Neural cell (in vitro differentiated cells): ENCODE results near the gene PDCD1. TPM values are rescaled to one million over a fixed set of nuclear protein-coding genes. Genes with fewer than 3 reads are reported as not detected.

Experiments
- H2AFZ ChIP-seq: fragments of 200-600, 300-800 bp; sonication (generic), shearing (Covaris generic); 2 replicates; pipeline ENCODE4 v1.6.0; 2014; ENCODE audit warnings: low read depth, mild to moderate bottlenecking, antibody characterized with exemption, low read length, moderate library complexity
- H3F3A ChIP-seq: fragments of 200-600 bp; shearing (Covaris generic); 2 replicates; pipeline ENCODE4 v1.6.1; 2016; ENCODE audit warnings: mild to moderate bottlenecking, moderate library complexity, mixed read lengths, antibody characterized with exemption, low read length; ENCODE audit not compliant: insufficient read depth, poor library complexity, severe bottlenecking
- H3K27ac ChIP-seq: fragments of 200-600, 300-800 bp; sonication (generic), shearing (Covaris generic); 2 replicates; pipeline ENCODE4 v1.5.1; 2014; ENCODE audit warnings: mild to moderate bottlenecking, low read length, moderate library complexity
- H3K27me3 ChIP-seq: fragments of 300-800, 200-600 bp; sonication (generic), shearing (Covaris generic); 2 replicates; pipeline ENCODE4 v1.6.0; 2014; ENCODE audit warnings: mild to moderate bottlenecking, low read depth, low read length, moderate library complexity; ENCODE audit not compliant: insufficient read depth
- H3K36me3 ChIP-seq: fragments of 300-800, 200-600 bp; sonication (generic), shearing (Covaris generic); 2 replicates; pipeline ENCODE4 v1.5.1; 2014; ENCODE audit warnings: mild to moderate bottlenecking, antibody characterized with exemption, low read length, moderate library complexity; ENCODE audit not compliant: insufficient read depth
- H3K4me2 ChIP-seq: fragments of 300-800, 200-600 bp; sonication (generic), shearing (Covaris generic); 2 replicates; pipeline ENCODE4 v1.6.0; 2014; ENCODE audit warnings: mild to moderate bottlenecking, low read length
- H3K4me3 ChIP-seq: fragments of 300-800, 200-600 bp; sonication (generic), shearing (Covaris generic); 2 replicates; pipeline ENCODE4 v1.5.1; 2014; ENCODE audit warnings: mild to moderate bottlenecking, low read length, moderate library complexity
- H3K79me2 ChIP-seq: fragments of 200-600 bp; shearing (Covaris generic); replicated peaks from 2 replicates; pipeline ENCODE4 v1.6.0; 2014; ENCODE audit warnings: mild to moderate bottlenecking, low read length, moderate library complexity; ENCODE audit not compliant: insufficient read depth
- H3K9ac ChIP-seq: fragments of 300-800, 200-600 bp; sonication (generic), shearing (Covaris generic); 2 replicates; pipeline ENCODE4 v1.6.1; 2016; ENCODE audit warnings: mild to moderate bottlenecking, low read length, mixed read lengths
- H3K9me2 ChIP-seq: fragments of 200-600 bp; shearing (Covaris generic); 2 replicates; pipeline ENCODE4 v1.6.1; 2016; ENCODE audit warnings: mild to moderate bottlenecking, low read length, mixed read lengths; ENCODE audit not compliant: insufficient read depth
- H3K9me3 ChIP-seq: fragments of 200-600, 300-800 bp; sonication (generic), shearing (Covaris generic); 2 replicates; pipeline ENCODE4 v1.6.1; 2016; ENCODE audit warnings: mild to moderate bottlenecking, mixed run types, low read length, moderate library complexity, mixed read lengths
- H4K20me1 ChIP-seq: fragments of 200-600 bp; shearing (Covaris generic); 2 replicates; pipeline ENCODE4 v1.6.1; 2016; ENCODE audit warnings: mild to moderate bottlenecking, mixed run types; ENCODE audit not compliant: insufficient read depth
- EP300 ChIP-seq: fragments of 450-650 bp; conservative IDR thresholded peaks from 2 replicates; pipeline ENCODE4 v1.6.1; 2014; ENCODE audit warnings: antibody characterized with exemption, mild to moderate bottlenecking, moderate library complexity; ENCODE audit not compliant: poor library complexity, severe bottlenecking
- EZH2 ChIP-seq: fragments of 200-600, 300-800 bp; shearing (Covaris generic), sonication (generic); IDR thresholded peaks from 2 replicates; pipeline ENCODE4 v1.6.1; 2014; ENCODE audit warnings: antibody characterized with exemption, low read length, borderline replicate concordance, mild to moderate bottlenecking; ENCODE audit not compliant: insufficient read depth, poor library complexity, severe bottlenecking
- MXI1 ChIP-seq: fragments of 450-650 bp; conservative IDR thresholded peaks from 2 replicates; pipeline ENCODE4 v1.6.1; 2014; ENCODE audit warnings: antibody characterized with exemption, mild to moderate bottlenecking; ENCODE audit not compliant: poor library complexity, severe bottlenecking
- POLR2AphosphoS5 ChIP-seq: IDR thresholded peaks from 2 replicates; pipeline ENCODE4 v1.6.1; 2012
- RAD21 ChIP-seq: fragments of 450-650 bp; conservative IDR thresholded peaks from 2 replicates; pipeline ENCODE4 v1.6.1; 2014; ENCODE audit warnings: antibody characterized with exemption, mild to moderate bottlenecking, moderate library complexity
- REST ChIP-seq: IDR thresholded peaks from 2 replicates; pipeline ENCODE4 v1.6.1; 2012; ENCODE audit warnings: borderline replicate concordance
- SMC3 ChIP-seq: fragments of 450-650 bp; conservative IDR thresholded peaks from 2 replicates; pipeline ENCODE4 v1.6.1; 2014; ENCODE audit warnings: antibody characterized with exemption, mild to moderate bottlenecking, moderate library complexity; ENCODE audit not compliant: poor library complexity
- TAF1 ChIP-seq: IDR thresholded peaks from 2 replicates; pipeline ENCODE4 v1.6.1; 2012; ENCODE audit warnings: low read depth
- polyA plus RNA-seq: library from polyadenylated mRNA; depleted of rRNA; stranded (reverse); fragments of >200 nt; gene quantifications from 2 replicates; pipeline ENCODE4 v1.2.3, GENCODE V29; 2014
- TF ChIP-seq, protein P1 (sequence below): fragments of 450-650 bp; IDR thresholded peaks from 2 replicates; pipeline ENCODE4 v1.5.1; 2014; ENCODE audit warnings: antibody characterized with exemption, mild to moderate bottlenecking, moderate library complexity; ENCODE audit not compliant: poor library complexity, severe bottlenecking

PDCD1 gene
- polyA plus RNA-seq, 1 donor from 2014 or later, result not detected

- no peak for TF ChIP-seq RAD21
- no peak for TF ChIP-seq EP300
- TF ChIP-seq, protein P1, sequence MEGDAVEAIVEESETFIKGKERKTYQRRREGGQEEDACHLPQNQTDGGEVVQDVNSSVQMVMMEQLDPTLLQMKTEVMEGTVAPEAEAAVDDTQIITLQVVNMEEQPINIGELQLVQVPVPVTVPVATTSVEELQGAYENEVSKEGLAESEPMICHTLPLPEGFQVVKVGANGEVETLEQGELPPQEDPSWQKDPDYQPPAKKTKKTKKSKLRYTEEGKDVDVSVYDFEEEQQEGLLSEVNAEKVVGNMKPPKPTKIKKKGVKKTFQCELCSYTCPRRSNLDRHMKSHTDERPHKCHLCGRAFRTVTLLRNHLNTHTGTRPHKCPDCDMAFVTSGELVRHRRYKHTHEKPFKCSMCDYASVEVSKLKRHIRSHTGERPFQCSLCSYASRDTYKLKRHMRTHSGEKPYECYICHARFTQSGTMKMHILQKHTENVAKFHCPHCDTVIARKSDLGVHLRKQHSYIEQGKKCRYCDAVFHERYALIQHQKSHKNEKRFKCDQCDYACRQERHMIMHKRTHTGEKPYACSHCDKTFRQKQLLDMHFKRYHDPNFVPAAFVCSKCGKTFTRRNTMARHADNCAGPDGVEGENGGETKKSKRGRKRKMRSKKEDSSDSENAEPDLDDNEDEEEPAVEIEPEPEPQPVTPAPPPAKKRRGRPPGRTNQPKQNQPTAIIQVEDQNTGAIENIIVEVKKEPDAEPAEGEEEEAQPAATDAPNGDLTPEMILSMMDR, result no peak
- no peak for TF ChIP-seq REST
- TF ChIP-seq POLR2AphosphoS5, result no peak
- TF ChIP-seq EZH2, result no peak
- TF ChIP-seq MXI1, result no peak
- no peak for TF ChIP-seq SMC3
- TF ChIP-seq TAF1, result no peak
- H3K9me2 ChIP-seq, result no peaks in the 10 kb centered on the region
- no peak overlapping the region for H3K9ac ChIP-seq
- no peak overlapping the region for H2AFZ ChIP-seq
- no peak overlapping the region for H3K4me2 ChIP-seq
- H3K9me3 ChIP-seq, result no peaks in the 10 kb centered on the region
- no peaks in the 10 kb centered on the region for H3F3A ChIP-seq
- H3K27me3 ChIP-seq, result peaks cover 4% of the 10 kb centered on the region
- no peak overlapping the region for H3K27ac ChIP-seq
- no peaks in the 10 kb centered on the region for H3K36me3 ChIP-seq
- H3K79me2 ChIP-seq, result no peaks in the 10 kb centered on the region
- H3K4me3 ChIP-seq, result no peak overlapping the region
- H4K20me1 ChIP-seq, result no peaks in the 10 kb centered on the region
Observed at GRCh38 chr2:241844831-241845578, 13.7 kb downstream of the PDCD1 start.

DNA sequence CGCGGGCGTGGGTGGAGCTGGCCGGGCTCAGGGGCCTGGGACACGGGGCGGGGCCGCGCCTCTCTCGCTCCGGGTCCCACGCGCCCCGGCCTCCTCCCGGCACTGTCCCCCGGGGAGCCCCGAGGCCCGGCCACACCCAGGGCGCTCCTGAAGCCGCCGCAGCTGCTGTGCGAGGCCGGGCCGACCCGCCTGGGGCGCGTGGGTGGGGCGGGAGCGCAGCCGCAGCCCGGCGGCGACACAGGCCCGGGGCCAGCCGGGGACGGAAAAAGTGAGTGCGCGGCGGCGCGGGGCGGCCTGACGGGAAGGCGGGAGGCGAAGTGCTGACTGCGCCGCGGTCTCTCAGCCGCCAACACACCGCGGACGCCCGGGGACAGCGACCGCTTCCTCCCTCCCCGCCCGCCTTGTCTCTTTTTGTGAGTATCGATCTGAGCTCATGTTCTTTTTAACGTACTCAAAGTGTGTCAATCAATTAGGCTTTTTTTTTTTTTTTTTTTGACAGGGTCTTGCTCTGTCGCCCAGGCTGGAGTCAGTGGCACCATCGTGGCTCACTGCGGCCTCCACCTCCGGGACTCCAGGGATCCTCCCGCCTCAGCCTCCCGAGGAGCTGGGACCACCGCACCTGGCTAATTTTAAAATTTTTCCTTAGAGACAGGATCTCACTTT, 14.5 kb downstream of the PDCD1 start:
- H2AFZ ChIP-seq, result no peak overlapping the region
- H3F3A ChIP-seq, result no peaks in the 10 kb centered on the region
- no peak overlapping the region for H3K9ac ChIP-seq
- no peak for TF ChIP-seq EZH2
- no peaks in the 10 kb centered on the region for H3K9me2 ChIP-seq
- H3K4me2 ChIP-seq, result no peak overlapping the region
- no peak overlapping the region for H3K27ac ChIP-seq
- H3K36me3 ChIP-seq, result no peaks in the 10 kb centered on the region
- peaks cover 4% of the 10 kb centered on the region for H3K27me3 ChIP-seq
- H4K20me1 ChIP-seq, result no peaks in the 10 kb centered on the region
- H3K79me2 ChIP-seq, result no peaks in the 10 kb centered on the region
- no peaks in the 10 kb centered on the region for H3K9me3 ChIP-seq
- no peak overlapping the region for H3K4me3 ChIP-seq
